ENCODE data around the gene ONECUT2.

DNA sequence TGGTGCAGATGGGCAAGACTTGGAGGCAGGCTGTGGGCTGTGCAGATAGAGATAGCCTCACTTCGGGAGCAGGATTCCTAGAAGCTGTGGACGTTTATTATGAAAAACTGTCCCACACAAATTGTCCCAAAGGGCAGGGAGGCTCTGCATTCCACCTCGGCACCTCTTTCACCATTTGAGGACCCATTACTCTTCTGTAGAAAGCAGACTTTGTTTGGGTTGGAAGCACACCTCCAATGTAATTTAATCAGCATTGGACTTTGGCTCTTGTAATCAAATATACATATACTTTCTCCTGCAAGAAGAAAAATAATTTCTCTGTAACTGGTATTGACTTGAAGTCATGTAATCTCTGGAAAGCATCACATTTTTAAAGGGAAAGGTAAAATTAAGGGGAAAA, 8.5 kb downstream of the ONECUT2 start:
- TF ChIP-seq JUND (IDR thresholded peaks at IDR 0.05; ENCODE audit: borderline replicate concordance, low read depth, low read length) (no peak), JUND (tag; IDR thresholded peaks at IDR 0.05; ENCODE audit: borderline replicate concordance, low read depth, low read length) (no peak), NFE2L1 (tag; IDR thresholded peaks at IDR 0.05; ENCODE audit: borderline replicate concordance, low read depth) (no peak), ZNF561 (CRISPR knock-in tag; conservative IDR thresholded peaks at IDR 0.05) (no peak), POLR2AphosphoS5 (IDR thresholded peaks at IDR 0.05; ENCODE audit: control insufficient read depth, insufficient read depth, low read depth, low read length) (no peak), SP2 (IDR thresholded peaks at IDR 0.05; ENCODE audit: extremely low read depth, low read depth, low read length, poor library complexity, severe bottlenecking) (no peak), TRIM24 (IDR thresholded peaks at IDR 0.05) (no peak), RBM17 (IDR thresholded peaks at IDR 0.05; ENCODE audit: borderline replicate concordance, low read depth, low read length) (no peak), SMARCA4 (IDR thresholded peaks at IDR 0.05) (no peak)
- TF ChIP-seq, protein P1, sequence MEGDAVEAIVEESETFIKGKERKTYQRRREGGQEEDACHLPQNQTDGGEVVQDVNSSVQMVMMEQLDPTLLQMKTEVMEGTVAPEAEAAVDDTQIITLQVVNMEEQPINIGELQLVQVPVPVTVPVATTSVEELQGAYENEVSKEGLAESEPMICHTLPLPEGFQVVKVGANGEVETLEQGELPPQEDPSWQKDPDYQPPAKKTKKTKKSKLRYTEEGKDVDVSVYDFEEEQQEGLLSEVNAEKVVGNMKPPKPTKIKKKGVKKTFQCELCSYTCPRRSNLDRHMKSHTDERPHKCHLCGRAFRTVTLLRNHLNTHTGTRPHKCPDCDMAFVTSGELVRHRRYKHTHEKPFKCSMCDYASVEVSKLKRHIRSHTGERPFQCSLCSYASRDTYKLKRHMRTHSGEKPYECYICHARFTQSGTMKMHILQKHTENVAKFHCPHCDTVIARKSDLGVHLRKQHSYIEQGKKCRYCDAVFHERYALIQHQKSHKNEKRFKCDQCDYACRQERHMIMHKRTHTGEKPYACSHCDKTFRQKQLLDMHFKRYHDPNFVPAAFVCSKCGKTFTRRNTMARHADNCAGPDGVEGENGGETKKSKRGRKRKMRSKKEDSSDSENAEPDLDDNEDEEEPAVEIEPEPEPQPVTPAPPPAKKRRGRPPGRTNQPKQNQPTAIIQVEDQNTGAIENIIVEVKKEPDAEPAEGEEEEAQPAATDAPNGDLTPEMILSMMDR (IDR thresholded peaks at IDR 0.05 in 2 of 3, conservative IDR thresholded peaks at IDR 0.05 in 1 of 3; ENCODE audit: insufficient read depth in 2 of 3, low read depth in 1 of 3, low read length in 3 of 3) = no peak
- TF ChIP-seq, protein P2, sequence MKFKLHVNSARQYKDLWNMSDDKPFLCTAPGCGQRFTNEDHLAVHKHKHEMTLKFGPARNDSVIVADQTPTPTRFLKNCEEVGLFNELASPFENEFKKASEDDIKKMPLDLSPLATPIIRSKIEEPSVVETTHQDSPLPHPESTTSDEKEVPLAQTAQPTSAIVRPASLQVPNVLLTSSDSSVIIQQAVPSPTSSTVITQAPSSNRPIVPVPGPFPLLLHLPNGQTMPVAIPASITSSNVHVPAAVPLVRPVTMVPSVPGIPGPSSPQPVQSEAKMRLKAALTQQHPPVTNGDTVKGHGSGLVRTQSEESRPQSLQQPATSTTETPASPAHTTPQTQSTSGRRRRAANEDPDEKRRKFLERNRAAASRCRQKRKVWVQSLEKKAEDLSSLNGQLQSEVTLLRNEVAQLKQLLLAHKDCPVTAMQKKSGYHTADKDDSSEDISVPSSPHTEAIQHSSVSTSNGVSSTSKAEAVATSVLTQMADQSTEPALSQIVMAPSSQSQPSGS (CRISPR knock-in tag; IDR thresholded peaks at IDR 0.05) = no peak
- TF ChIP-seq, protein P3, sequence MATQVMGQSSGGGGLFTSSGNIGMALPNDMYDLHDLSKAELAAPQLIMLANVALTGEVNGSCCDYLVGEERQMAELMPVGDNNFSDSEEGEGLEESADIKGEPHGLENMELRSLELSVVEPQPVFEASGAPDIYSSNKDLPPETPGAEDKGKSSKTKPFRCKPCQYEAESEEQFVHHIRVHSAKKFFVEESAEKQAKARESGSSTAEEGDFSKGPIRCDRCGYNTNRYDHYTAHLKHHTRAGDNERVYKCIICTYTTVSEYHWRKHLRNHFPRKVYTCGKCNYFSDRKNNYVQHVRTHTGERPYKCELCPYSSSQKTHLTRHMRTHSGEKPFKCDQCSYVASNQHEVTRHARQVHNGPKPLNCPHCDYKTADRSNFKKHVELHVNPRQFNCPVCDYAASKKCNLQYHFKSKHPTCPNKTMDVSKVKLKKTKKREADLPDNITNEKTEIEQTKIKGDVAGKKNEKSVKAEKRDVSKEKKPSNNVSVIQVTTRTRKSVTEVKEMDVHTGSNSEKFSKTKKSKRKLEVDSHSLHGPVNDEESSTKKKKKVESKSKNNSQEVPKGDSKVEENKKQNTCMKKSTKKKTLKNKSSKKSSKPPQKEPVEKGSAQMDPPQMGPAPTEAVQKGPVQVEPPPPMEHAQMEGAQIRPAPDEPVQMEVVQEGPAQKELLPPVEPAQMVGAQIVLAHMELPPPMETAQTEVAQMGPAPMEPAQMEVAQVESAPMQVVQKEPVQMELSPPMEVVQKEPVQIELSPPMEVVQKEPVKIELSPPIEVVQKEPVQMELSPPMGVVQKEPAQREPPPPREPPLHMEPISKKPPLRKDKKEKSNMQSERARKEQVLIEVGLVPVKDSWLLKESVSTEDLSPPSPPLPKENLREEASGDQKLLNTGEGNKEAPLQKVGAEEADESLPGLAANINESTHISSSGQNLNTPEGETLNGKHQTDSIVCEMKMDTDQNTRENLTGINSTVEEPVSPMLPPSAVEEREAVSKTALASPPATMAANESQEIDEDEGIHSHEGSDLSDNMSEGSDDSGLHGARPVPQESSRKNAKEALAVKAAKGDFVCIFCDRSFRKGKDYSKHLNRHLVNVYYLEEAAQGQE (IDR thresholded peaks at IDR 0.05; ENCODE audit: borderline replicate concordance) = no peak
- TF ChIP-seq, protein P3 (CRISPR knock-in tag; IDR thresholded peaks at IDR 0.05; ENCODE audit: low read depth) = no peak
- TF ChIP-seq, protein P4, sequence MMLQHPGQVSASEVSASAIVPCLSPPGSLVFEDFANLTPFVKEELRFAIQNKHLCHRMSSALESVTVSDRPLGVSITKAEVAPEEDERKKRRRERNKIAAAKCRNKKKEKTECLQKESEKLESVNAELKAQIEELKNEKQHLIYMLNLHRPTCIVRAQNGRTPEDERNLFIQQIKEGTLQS (IDR thresholded peaks at IDR 0.05) = no peak
- TF ChIP-seq, protein P4 (CRISPR knock-in tag; conservative IDR thresholded peaks at IDR 0.05) = no peak
- TF ChIP-seq, protein P5, sequence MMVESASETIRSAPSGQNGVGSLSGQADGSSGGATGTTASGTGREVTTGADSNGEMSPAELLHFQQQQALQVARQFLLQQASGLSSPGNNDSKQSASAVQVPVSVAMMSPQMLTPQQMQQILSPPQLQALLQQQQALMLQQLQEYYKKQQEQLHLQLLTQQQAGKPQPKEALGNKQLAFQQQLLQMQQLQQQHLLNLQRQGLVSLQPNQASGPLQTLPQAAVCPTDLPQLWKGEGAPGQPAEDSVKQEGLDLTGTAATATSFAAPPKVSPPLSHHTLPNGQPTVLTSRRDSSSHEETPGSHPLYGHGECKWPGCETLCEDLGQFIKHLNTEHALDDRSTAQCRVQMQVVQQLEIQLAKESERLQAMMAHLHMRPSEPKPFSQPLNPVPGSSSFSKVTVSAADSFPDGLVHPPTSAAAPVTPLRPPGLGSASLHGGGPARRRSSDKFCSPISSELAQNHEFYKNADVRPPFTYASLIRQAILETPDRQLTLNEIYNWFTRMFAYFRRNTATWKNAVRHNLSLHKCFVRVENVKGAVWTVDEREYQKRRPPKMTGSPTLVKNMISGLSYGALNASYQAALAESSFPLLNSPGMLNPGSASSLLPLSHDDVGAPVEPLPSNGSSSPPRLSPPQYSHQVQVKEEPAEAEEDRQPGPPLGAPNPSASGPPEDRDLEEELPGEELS (CRISPR knock-in tag; IDR thresholded peaks at IDR 0.05; ENCODE audit: borderline replicate concordance) = no peak
- TF ChIP-seq, protein P6, sequence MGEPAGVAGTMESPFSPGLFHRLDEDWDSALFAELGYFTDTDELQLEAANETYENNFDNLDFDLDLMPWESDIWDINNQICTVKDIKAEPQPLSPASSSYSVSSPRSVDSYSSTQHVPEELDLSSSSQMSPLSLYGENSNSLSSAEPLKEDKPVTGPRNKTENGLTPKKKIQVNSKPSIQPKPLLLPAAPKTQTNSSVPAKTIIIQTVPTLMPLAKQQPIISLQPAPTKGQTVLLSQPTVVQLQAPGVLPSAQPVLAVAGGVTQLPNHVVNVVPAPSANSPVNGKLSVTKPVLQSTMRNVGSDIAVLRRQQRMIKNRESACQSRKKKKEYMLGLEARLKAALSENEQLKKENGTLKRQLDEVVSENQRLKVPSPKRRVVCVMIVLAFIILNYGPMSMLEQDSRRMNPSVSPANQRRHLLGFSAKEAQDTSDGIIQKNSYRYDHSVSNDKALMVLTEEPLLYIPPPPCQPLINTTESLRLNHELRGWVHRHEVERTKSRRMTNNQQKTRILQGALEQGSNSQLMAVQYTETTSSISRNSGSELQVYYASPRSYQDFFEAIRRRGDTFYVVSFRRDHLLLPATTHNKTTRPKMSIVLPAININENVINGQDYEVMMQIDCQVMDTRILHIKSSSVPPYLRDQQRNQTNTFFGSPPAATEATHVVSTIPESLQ (CRISPR knock-in tag; IDR thresholded peaks at IDR 0.05) = no peak
